ENCODE data around the gene CAPZB.

Gene CAPZB

DNA sequence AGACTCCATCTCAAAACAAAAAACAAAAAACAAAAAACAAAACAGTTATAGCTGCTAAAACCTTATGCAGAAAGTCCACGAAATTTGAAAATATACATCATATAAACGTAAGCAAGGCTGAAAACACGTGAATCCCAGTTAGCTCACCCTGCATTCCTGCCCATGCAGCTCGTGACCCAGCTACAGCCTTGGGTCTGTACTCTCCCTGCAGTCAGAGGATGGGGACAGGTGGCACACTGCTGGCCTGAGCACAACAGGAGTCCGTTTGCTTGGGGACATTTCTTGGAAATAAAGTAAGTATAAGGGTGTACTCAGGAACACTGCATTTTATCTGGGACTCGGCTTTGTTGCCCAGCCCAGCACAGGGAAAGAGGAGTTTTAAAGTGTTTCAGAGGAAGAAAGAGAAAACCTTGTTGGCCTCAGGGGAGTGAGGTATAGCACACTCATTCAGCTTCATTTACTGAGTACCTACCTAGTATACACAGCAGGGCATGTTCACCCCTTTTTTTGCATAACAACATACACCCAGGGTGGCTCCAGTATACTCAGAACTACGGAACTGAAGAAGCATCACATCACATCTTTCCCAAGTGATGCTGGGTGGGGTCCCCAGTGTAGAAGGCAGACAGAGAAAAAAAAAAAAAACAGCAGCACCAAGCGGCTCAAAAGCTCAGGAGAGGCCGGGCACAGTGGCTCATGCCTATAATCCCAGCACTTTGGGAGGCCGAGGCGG, 44.1 kb downstream of the CAPZB start:
- Mint-ChIP-seq H3K27ac (peak overlapping the region; percentile 43), H3K4me3 (no peak overlapping the region), H3K36me3 (ENCODE audit: low read depth) (peaks cover 19% of the 10 kb centered on the region), H3K27me3 (no peaks in the 10 kb centered on the region), H3K4me1 (peaks cover 84% of the 10 kb centered on the region), H3K9me3 (no peaks in the 10 kb centered on the region)
- ATAC-seq (no peak), DNase-seq (no peak)

GRCh38 chr1:19439464-19440171, 45.7 kb downstream of the CAPZB start:
- no peak overlapping the region for H3K4me3 Mint-ChIP-seq
- H3K36me3 Mint-ChIP-seq (ENCODE audit: low read depth), result peaks cover 24% of the 10 kb centered on the region
- DNase-seq, result no peak
- peak overlapping the region; percentile 79 for H3K27ac Mint-ChIP-seq
- no peaks in the 10 kb centered on the region for H3K27me3 Mint-ChIP-seq
- H3K4me1 Mint-ChIP-seq, result peaks cover 84% of the 10 kb centered on the region
- no peaks in the 10 kb centered on the region for H3K9me3 Mint-ChIP-seq
- no peak for ATAC-seq

DNA sequence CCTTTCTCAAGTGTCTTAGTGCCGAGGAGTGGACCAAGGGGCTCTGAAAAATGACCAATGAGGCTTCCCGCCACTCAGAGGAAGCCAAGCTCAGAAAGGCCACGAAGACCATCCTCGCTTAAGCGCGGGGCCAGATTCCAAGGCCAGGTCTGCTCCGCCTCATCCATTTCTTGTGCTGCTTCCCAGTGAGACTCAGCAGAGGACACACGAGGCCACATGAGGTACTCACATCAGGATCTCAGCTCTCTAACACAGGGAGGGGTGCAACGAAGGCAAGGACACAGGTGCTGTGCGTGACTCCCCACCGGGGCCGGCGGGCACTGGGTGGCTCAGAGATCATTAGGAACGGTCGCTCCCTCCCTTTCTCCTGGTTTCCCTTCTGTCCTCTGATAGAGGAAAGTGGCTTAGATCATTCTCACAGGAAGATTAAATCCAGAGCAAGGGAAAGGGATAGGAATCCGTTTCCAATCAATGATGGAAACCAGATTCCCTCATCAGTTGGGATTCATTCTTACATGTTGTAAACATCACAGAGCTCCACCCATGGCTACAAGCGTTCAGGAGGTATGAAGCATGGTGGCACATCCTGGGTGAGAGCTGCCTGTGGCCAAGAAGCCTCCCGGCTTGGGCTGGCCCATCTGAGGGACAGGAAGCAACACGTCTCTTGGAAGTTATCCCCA, 46.7 kb downstream of the CAPZB start:
- no peak for DNase-seq
- Mint-ChIP-seq H3K9me3 (no peaks in the 10 kb centered on the region), H3K27ac (peak overlapping the region; percentile 60), H3K27me3 (no peaks in the 10 kb centered on the region), H3K4me1 (peaks cover 86% of the 10 kb centered on the region), H3K4me3 (no peak overlapping the region), H3K36me3 (ENCODE audit: low read depth) (peaks cover 29% of the 10 kb centered on the region)
- no peak for ATAC-seq

DNA sequence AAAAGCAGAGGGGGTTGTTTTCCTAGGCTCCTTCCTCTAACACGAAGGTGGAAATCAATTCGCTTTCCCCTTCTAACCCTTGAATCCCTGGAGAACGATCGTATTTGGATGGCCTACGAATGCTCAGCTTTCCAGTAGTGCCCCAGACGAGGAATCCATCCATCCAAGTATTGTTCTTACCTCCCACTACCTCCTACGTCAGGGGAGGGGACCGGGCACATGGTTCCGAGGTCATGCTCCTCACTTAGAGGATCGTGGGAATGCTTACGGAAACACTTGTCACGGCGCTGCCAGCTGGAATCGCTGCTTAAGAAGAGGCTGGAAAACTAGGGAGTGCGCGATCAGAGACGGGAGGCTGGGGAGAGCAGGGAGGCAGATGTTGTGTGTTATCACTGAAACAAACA, 47.4 kb downstream of the CAPZB start:
- DNase-seq, result no peak
- no peaks in the 10 kb centered on the region for H3K9me3 Mint-ChIP-seq
- no peak overlapping the region for H3K4me3 Mint-ChIP-seq
- H3K27me3 Mint-ChIP-seq, result no peaks in the 10 kb centered on the region
- H3K4me1 Mint-ChIP-seq, result peaks cover 88% of the 10 kb centered on the region
- no peak for ATAC-seq
- H3K27ac Mint-ChIP-seq, result peak overlapping the region; percentile 94
- H3K36me3 Mint-ChIP-seq (ENCODE audit: low read depth), result peaks cover 35% of the 10 kb centered on the region

DNA sequence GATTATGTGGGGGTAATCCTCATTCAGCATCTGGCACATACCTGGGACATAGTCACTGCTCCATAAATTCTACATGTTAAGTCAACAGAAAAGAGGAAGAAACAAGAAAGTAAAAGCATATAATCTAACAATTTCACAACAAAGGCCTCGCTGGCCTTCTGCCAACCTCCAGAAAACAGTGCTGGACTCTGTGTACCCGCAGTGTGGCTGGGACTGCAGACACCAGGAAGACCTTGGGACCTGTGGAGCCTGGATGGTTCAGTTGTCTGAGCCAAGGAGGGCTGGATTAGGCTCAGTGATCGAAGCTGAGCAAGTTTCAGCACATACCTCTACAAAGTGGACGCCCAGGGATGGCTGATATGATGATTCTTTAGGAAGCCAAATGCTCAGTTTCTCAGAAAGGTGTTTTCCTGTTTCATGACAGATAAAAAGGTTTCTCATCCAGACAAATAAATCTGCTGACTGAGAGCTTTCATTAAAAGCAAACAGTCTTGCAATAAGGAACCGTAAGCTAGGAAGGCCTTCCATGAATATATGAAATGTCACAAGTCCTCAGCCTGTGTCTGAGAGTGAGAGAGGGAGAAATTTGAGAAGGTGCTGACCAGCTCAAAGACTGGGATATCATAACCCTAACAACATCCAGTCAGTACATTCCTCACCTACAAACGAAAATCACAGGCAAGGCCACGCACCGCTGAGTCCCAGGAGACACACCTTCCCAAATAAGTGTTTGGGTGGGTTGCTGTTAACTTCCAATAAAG, 48.4 kb downstream of the CAPZB start:
- Mint-ChIP-seq H3K27me3 (no peaks in the 10 kb centered on the region), H3K27ac (peak overlapping the region; percentile 94), H3K4me1 (peaks cover 87% of the 10 kb centered on the region), H3K4me3 (no peak overlapping the region), H3K9me3 (no peaks in the 10 kb centered on the region), H3K36me3 (ENCODE audit: low read depth) (peaks cover 38% of the 10 kb centered on the region)
- ATAC-seq, result no peak
- no peak for DNase-seq

DNA sequence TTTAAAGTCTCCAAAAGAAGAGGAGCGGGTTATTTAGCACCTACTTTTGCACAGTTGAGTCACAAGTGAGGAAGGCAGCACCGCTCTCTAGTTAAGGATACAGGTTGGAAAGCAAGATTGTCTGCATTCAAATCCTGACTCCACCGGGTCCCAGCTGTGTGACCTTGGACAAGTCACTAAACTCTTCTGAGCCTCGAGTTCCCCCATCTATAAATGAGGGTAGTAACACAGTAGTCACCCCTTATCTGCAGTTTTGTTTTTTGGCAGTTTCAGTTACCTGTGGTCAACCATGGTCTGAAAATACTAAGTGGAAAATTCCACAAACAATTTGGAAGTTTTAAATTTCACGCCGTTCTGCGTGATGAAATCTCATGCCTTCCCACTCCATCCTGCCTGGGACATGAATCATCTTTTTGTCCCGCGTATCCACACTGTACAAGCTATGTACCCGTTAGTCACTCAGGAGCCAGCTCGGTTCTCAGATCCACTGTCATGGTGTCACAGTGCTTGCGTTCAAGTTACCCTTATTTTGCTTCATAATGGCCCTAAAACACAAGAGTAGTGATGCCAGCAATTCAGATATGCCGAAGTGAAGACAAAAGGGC, 49.4 kb downstream of the CAPZB start:
- Mint-ChIP-seq H3K27ac (peak overlapping the region; percentile 94), H3K36me3 (ENCODE audit: low read depth) (peaks cover 37% of the 10 kb centered on the region)
- ATAC-seq, result peak; percentile 82

DNA sequence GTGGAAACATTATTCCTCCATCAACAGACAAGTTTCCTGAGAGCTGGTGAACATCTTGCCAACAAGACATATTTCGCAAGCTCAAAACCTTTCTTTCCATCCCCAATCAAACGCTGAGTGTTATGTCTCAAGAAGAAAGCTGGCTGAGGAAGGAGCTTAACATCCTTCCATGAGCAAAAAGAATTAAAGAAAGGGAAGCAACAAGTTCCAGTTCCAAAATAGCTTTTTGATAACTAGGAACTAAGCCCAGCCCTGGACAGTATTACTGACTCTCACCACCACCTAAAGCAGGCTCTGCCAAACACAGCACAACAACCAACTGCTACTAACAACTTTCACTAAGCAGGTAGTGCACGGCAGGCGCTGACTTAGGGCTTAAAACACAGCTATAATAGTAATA, 50.2 kb downstream of the CAPZB start:
- peak overlapping the region; percentile 94 for H3K27ac Mint-ChIP-seq
- H3K9me3 Mint-ChIP-seq, result no peaks in the 10 kb centered on the region
- DNase-seq, result no peak
- no peaks in the 10 kb centered on the region for H3K27me3 Mint-ChIP-seq
- H3K4me1 Mint-ChIP-seq, result peaks cover 86% of the 10 kb centered on the region
- H3K36me3 Mint-ChIP-seq (ENCODE audit: low read depth), result peaks cover 37% of the 10 kb centered on the region
- no peak for ATAC-seq
- peak overlapping the region; percentile 64 for H3K4me3 Mint-ChIP-seq

More for the DNA sequence above, 49.4 kb downstream of the CAPZB start:
- no peaks in the 10 kb centered on the region for H3K9me3 Mint-ChIP-seq
- DNase-seq, result peak; percentile 28
- H3K27me3 Mint-ChIP-seq, result no peaks in the 10 kb centered on the region
- H3K4me3 Mint-ChIP-seq, result peak overlapping the region; percentile 64
- peaks cover 86% of the 10 kb centered on the region for H3K4me1 Mint-ChIP-seq

DNA sequence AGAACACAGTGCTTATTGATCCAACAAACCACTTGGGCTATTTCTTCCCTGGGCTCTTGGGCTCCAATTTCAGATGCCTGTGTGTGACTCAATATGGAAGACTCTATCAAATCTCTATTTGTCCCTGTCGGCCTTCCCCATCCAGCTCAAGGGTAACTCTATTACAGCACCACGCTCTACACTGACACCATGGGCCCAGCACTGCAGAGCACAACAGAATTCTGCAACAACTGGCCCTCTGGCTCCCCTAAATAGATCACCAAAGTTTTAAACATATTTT, 51.7 kb downstream of the CAPZB start:
- Mint-ChIP-seq H3K27ac (peak overlapping the region; percentile 52), H3K27me3 (no peaks in the 10 kb centered on the region), H3K36me3 (ENCODE audit: low read depth) (peaks cover 44% of the 10 kb centered on the region), H3K9me3 (no peaks in the 10 kb centered on the region), H3K4me1 (peaks cover 87% of the 10 kb centered on the region), H3K4me3 (no peak overlapping the region)
- no peak for DNase-seq
- no peak for ATAC-seq

- Mint-ChIP-seq H3K4me3 (peak overlapping the region; percentile 5), H3K4me1 (peaks cover 89% of the 10 kb centered on the region), H3K27me3 (no peaks in the 10 kb centered on the region), H3K27ac (peak overlapping the region; percentile 71), H3K36me3 (ENCODE audit: low read depth) (peaks cover 48% of the 10 kb centered on the region), H3K9me3 (no peaks in the 10 kb centered on the region)
- ATAC-seq, result peak; percentile 45
- no peak for DNase-seq
Measured at GRCh38 chr1:19432943-19433718, 52.2 kb downstream of the CAPZB start.

DNA sequence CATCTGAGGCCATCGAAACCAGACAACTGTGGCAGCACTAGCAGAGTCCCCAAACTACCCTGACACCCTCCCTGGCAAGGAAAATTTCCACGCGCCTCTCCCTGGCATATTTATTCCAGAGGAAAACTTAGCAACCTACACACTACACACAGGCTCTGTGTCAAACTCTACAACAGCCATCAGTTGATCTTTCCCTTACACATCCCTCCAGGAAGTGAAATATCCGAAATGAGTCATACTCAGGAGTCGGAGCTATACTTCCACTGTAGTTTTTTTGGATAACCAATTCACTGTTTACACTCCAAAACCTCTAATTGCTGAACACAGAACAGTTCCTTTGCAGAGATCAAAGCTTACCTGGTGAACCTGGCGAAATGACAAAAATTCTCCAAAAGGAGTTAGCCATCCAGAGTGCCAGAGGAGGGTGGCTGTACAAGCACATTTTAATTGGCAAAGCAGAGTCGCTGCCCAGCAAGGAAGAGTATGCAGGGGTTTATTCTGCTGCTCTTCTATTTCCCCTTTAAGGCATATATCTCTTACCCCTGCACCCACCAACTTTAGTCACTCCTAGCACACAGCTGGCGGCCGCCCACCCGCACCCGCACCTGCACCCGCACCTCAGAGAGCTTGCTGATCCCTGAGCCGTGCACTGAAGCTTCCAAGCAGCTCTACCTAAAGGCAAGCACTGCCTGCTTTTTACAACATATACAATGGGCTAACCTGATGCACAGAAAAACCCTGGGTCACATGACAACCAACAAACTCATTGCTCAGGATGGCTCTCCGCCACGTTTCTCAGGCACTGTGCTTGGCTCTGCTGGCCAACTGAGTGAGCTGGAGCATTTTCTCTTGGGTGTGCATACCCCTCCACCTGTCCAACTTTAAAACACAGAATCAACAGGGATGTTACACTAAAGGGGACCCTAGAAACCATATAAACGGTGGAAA, 54.9 kb downstream of the CAPZB start:
- Mint-ChIP-seq H3K4me3 (peak overlapping the region; percentile 56), H3K27me3 (no peaks in the 10 kb centered on the region), H3K4me1 (peaks cover 90% of the 10 kb centered on the region), H3K36me3 (ENCODE audit: low read depth) (peaks cover 30% of the 10 kb centered on the region), H3K9me3 (no peaks in the 10 kb centered on the region), H3K27ac (peak overlapping the region; percentile 89)
- DNase-seq, result no peak
- ATAC-seq, result no peak

- ATAC-seq (no peak), DNase-seq (no peak)
- H3K4me1 Mint-ChIP-seq, result peaks cover 90% of the 10 kb centered on the region
- peak overlapping the region; percentile 89 for H3K27ac Mint-ChIP-seq
- peak overlapping the region; percentile 56 for H3K4me3 Mint-ChIP-seq
- H3K36me3 Mint-ChIP-seq (ENCODE audit: low read depth), result peaks cover 31% of the 10 kb centered on the region
- no peaks in the 10 kb centered on the region for H3K9me3 Mint-ChIP-seq
- H3K27me3 Mint-ChIP-seq, result no peaks in the 10 kb centered on the region
Measured at GRCh38 chr1:19429611-19430010, 55.7 kb downstream of the CAPZB start.

GRCh38 chr1:19427087-19427781, 58.1 kb downstream of the CAPZB start:
- Mint-ChIP-seq H3K36me3 (ENCODE audit: low read depth) (peaks cover 17% of the 10 kb centered on the region), H3K27me3 (no peaks in the 10 kb centered on the region), H3K4me3 (no peak overlapping the region), H3K4me1 (peaks cover 84% of the 10 kb centered on the region), H3K27ac (peak overlapping the region; percentile 68), H3K9me3 (no peaks in the 10 kb centered on the region)
- ATAC-seq (no peak), DNase-seq (no peak)
